HepG2 (cell line): ENCODE results near the gene FAM81B. TPM values are rescaled to one million over a fixed set of nuclear protein-coding genes. Genes with fewer than 3 reads are reported as not detected.

ENCODE experiments used
- ATAC-seq: fragments of 200-7000 bp; cut with Tn5 transposase; 3 replicates; pipeline ENCODE4 v1.9.1; 2020; ENCODE audit warnings: mild to moderate bottlenecking, moderate library complexity
- BruUV-seq: library from RNA; stranded (reverse); fragments of 400-500 nt; replicated peaks from 2 replicates; lab custom pipeline; 2021; lab: Mats Ljungman, UMichigan
- CTCF ChIA-PET: fragments of 300-600 bp; formaldehyde crosslinking; extraction: SDS; loops from one replicate; lab custom pipeline; 2021; ENCODE audit warnings: low total read pairs, inconsistent platforms, low intra/inter-chr PET ratio; lab: Yijun Ruan, JAX
- POLR2A ChIA-PET: fragments of 350-600 bp; sonication (Branson Sonifier 250); formaldehyde crosslinking; loops from one replicate; lab custom pipeline; 2020; ENCODE audit warnings: antibody characterized with exemption, inconsistent platforms; lab: Yijun Ruan, JAX
- DNase-seq: peaks from one replicate; pipeline ENCODE4 v3.0.0-alpha.2; 2015; ENCODE audit warnings: low spot score
- FAIRE-seq: peaks from 3 replicates; lab custom pipeline; 2011; peaks lifted over from hg19 to GRCh38; lab: Jason Lieb, UNC
- H2AFZ ChIP-seq: one replicate; pipeline ENCODE4 v1.6.1; 2011; ENCODE audit warnings: low read length, inconsistent platforms
- H3K27ac ChIP-seq: fragments of 300-600 bp; 3 replicates; pipeline ENCODE4 v1.8.0; 2011; ENCODE audit warnings: mixed run types, mild to moderate bottlenecking, mixed read lengths, low read length, inconsistent platforms; ENCODE audit not compliant: insufficient read depth; ENCODE audit errors: extremely low read length
- H3K27me3 ChIP-seq, 2 experiments: fragments of 200-600 bp in 1 of 2; 2 replicates in 1 of 2; 3 replicates in 1 of 2; pipeline versions ENCODE4 v1.6.0 to v1.8.0; 2011; ENCODE audit warnings: low read length in 2 of 2, mild to moderate bottlenecking in 2 of 2, moderate library complexity in 2 of 2, inconsistent platforms in 1 of 2; ENCODE audit not compliant: insufficient read depth in 2 of 2, control insufficient read depth in 1 of 2
- H3K36me3 ChIP-seq, 2 experiments: fragments of 200-600 bp in 1 of 2; replicated peaks in 1 of 2; 2 replicates in 1 of 2; 3 replicates in 1 of 2; pipeline versions ENCODE4 v1.5.1 to v1.8.0; 2011; ENCODE audit warnings: low read length in 2 of 2, inconsistent platforms in 1 of 2; ENCODE audit not compliant: insufficient read depth in 2 of 2, control insufficient read depth in 1 of 2
- H3K4me1 ChIP-seq: 2 replicates; pipeline ENCODE4 v1.5.1; 2012; ENCODE audit warnings: low read length, inconsistent platforms; ENCODE audit not compliant: insufficient read depth
- H3K4me2 ChIP-seq: 2 replicates; pipeline ENCODE4 v1.6.0; 2011; ENCODE audit warnings: low read depth, low read length, inconsistent platforms
- H3K4me3 ChIP-seq, 3 experiments: fragments of 200-600 bp in 1 of 3; sonication (generic), shearing (Covaris generic) in 1 of 3; replicated peaks in 1 of 3; 2 replicates each; pipeline ENCODE4 v1.5.1; 2011 to 2016; ENCODE audit warnings: low read length in 3 of 3, inconsistent platforms in 2 of 3, low read depth in 2 of 3, mild to moderate bottlenecking in 2 of 3, control low read depth in 1 of 3, mixed read lengths in 1 of 3; ENCODE audit not compliant: insufficient read depth in 1 of 3
- H3K79me2 ChIP-seq: one replicate; pipeline ENCODE4 v1.6.1; 2011; ENCODE audit warnings: low read length, inconsistent platforms; ENCODE audit not compliant: insufficient read depth
- H3K9ac ChIP-seq: 2 replicates; pipeline ENCODE4 v1.6.0; 2011; ENCODE audit warnings: mild to moderate bottlenecking, low read depth, low read length, inconsistent platforms; ENCODE audit not compliant: insufficient read depth
- H3K9me3 ChIP-seq: 2 replicates; pipeline ENCODE4 v1.5.1; 2012; ENCODE audit warnings: mild to moderate bottlenecking, low read length
- H4K20me1 ChIP-seq: 2 replicates; pipeline ENCODE4 v1.6.0; 2011; ENCODE audit warnings: inconsistent platforms, mild to moderate bottlenecking, low read length, moderate library complexity; ENCODE audit not compliant: insufficient read depth
- RARA ChIP-seq: IDR thresholded peaks from 2 replicates; pipeline ENCODE4 v1.6.1; 2016; ENCODE audit warnings: missing genetic modification reagents, missing compliant biosample characterization
- SIX4 ChIP-seq: sonication (generic); formaldehyde crosslinking; IDR thresholded peaks from 2 replicates; pipeline ENCODE4 v1.4.0; 2020; ENCODE audit warnings: missing genetic modification reagents
- ZNF543 ChIP-seq: sonication (generic); formaldehyde crosslinking; IDR thresholded peaks from 2 replicates; pipeline ENCODE4 v1.4.0; 2020; ENCODE audit warnings: mild to moderate bottlenecking, missing genetic modification reagents
- WGBS: methylation state at CpG from one replicate; pipeline ENCODE4 v1.1.6; 2017; ENCODE audit warnings: low lambda C conversion rate; 5-methylcytosine and 5-hydroxymethylcytosine counted together
- in situ Hi-C: cut with HindIII; loops from 2 replicates; pipeline ENCODE4 v1.10.0; 2017; ENCODE audit warnings: low pct_unique_long_range_greater_than_20kb; ENCODE audit not compliant: extremely low pct_ligation_motif_present
- intact Hi-C: fragments of 100-400 bp; cut with micrococcal nuclease; formaldehyde crosslinking; loops from one replicate; pipeline ENCODE4 v1.10.0; 2022; ENCODE audit not compliant: unreplicated experiment
- polyA plus RNA-seq, 8 experiments: library from polyadenylated mRNA; depleted of rRNA in 3 of 8; stranded (reverse) in 7 of 8; unstranded in 1 of 8; fragments of >200 nt; fragmentation: Illumina TruSeq in 4 of 8; extraction: Trizol in 4 of 8; gene quantifications; 2 replicates each; pipeline versions ENCODE4 v1.2.1 to v1.2.3, GENCODE V29; 2011 to 2016; ENCODE audit warnings: low read depth in 4 of 8, missing spikeins in 1 of 8, mixed read lengths in 1 of 8; ENCODE audit not compliant: insufficient read depth in 1 of 8
- total RNA-seq, 5 experiments: library from RNA; depleted of rRNA; stranded (reverse); fragments of >200 nt; fragmentation: Illumina TruSeq; extraction: Trizol; gene quantifications; 2 replicates each; pipeline ENCODE4 v1.2.3, GENCODE V29; 2016; ENCODE audit warnings: low read depth in 1 of 5
- TF ChIP-seq, protein P1 (sequence below): sonication (generic); formaldehyde crosslinking; IDR thresholded peaks from 2 replicates; pipeline ENCODE4 v1.4.0; 2020; ENCODE audit warnings: mild to moderate bottlenecking, missing genetic modification reagents
- TF ChIP-seq, protein P2 (sequence below): sonication (generic); formaldehyde crosslinking; IDR thresholded peaks from 2 replicates; pipeline ENCODE4 v1.4.0; 2020; ENCODE audit warnings: missing genetic modification reagents, low read depth, mild to moderate bottlenecking, borderline replicate concordance
- TF ChIP-seq, protein P3 (sequence below), 2 experiments: sonication (generic) in 1 of 2; formaldehyde crosslinking in 1 of 2; IDR thresholded peaks; 2 replicates each; pipeline versions ENCODE4 v1.5.1 to v1.6.1; 2011 to 2020; ENCODE audit warnings: borderline replicate concordance in 1 of 2, low read depth in 1 of 2, low read length in 1 of 2, mild to moderate bottlenecking in 1 of 2, missing genetic modification reagents in 1 of 2, moderate library complexity in 1 of 2
- TF ChIP-seq, protein P4 (sequence below): sonication (generic); formaldehyde crosslinking; IDR thresholded peaks from 2 replicates; pipeline ENCODE4 v1.8.0; 2022; ENCODE audit warnings: mild to moderate bottlenecking, missing genetic modification reagents; ENCODE audit not compliant: insufficient replicate concordance
- TF ChIP-seq, protein P5 (sequence below): sonication (generic); formaldehyde crosslinking; IDR thresholded peaks from 2 replicates; pipeline ENCODE4 v1.4.0; 2020; ENCODE audit warnings: missing genetic modification reagents

FAM81B gene
- total and polyA plus RNA-seq, 2 of the 13 experiments (the other 11 are each of a cell fraction or from before 2014, with no cell fraction given), result not detected

DNA sequence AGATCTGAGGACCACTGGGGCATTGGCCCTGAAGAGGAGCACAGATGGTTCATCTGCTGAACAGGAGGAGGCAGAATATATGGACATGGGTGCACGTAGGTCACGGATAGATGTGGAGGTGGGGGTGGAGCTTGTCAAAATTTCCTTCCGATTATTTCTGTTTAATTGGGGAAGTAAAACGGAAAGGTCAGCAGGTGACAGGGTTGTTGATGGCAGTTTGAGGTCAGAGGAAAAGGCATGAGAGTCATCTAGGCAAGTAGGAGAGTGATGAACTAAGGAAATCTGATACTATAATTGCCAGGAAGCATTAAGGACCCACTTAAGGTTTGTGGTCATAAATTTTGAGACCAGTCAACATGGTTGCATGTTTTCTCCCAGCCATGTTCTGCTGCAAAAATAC, 8.4 kb upstream of the FAM81B start:
- H3K4me1 ChIP-seq, result no peaks in the 10 kb centered on the region
- no peak overlapping the region for H3K4me3 ChIP-seq
- ATAC-seq (no peak), DNase-seq (no peak), FAIRE-seq (no peak)
- H3K4me2 ChIP-seq, result no peak overlapping the region
- H3K27ac ChIP-seq, result no peak overlapping the region
- H3K9ac ChIP-seq, result no peak overlapping the region
- no peak overlapping the region for H2AFZ ChIP-seq
- no peaks in the 10 kb centered on the region for H3K36me3 ChIP-seq
- no TSS peak for BruUV-seq
- no peaks in the 10 kb centered on the region for H3K9me3 ChIP-seq
- H3K27me3 ChIP-seq, result no peaks in the 10 kb centered on the region
- POLR2A ChIA-PET, result no interaction called here
- CTCF ChIA-PET, result no interaction called here
- intact Hi-C loops, result no loop called here
- H4K20me1 ChIP-seq, result no peaks in the 10 kb centered on the region
- 3% methylated on average over 4 of the region's 4 CpGs for WGBS
- in situ Hi-C loops, result no loop called here
- H3K79me2 ChIP-seq, result no peaks in the 10 kb centered on the region
- TF ChIP-seq RARA (CRISPR knock-in tag) (no peak), SIX4 (CRISPR knock-in tag) (no peak), ZNF543 (CRISPR knock-in tag) (no peak)
- TF ChIP-seq, protein P1, sequence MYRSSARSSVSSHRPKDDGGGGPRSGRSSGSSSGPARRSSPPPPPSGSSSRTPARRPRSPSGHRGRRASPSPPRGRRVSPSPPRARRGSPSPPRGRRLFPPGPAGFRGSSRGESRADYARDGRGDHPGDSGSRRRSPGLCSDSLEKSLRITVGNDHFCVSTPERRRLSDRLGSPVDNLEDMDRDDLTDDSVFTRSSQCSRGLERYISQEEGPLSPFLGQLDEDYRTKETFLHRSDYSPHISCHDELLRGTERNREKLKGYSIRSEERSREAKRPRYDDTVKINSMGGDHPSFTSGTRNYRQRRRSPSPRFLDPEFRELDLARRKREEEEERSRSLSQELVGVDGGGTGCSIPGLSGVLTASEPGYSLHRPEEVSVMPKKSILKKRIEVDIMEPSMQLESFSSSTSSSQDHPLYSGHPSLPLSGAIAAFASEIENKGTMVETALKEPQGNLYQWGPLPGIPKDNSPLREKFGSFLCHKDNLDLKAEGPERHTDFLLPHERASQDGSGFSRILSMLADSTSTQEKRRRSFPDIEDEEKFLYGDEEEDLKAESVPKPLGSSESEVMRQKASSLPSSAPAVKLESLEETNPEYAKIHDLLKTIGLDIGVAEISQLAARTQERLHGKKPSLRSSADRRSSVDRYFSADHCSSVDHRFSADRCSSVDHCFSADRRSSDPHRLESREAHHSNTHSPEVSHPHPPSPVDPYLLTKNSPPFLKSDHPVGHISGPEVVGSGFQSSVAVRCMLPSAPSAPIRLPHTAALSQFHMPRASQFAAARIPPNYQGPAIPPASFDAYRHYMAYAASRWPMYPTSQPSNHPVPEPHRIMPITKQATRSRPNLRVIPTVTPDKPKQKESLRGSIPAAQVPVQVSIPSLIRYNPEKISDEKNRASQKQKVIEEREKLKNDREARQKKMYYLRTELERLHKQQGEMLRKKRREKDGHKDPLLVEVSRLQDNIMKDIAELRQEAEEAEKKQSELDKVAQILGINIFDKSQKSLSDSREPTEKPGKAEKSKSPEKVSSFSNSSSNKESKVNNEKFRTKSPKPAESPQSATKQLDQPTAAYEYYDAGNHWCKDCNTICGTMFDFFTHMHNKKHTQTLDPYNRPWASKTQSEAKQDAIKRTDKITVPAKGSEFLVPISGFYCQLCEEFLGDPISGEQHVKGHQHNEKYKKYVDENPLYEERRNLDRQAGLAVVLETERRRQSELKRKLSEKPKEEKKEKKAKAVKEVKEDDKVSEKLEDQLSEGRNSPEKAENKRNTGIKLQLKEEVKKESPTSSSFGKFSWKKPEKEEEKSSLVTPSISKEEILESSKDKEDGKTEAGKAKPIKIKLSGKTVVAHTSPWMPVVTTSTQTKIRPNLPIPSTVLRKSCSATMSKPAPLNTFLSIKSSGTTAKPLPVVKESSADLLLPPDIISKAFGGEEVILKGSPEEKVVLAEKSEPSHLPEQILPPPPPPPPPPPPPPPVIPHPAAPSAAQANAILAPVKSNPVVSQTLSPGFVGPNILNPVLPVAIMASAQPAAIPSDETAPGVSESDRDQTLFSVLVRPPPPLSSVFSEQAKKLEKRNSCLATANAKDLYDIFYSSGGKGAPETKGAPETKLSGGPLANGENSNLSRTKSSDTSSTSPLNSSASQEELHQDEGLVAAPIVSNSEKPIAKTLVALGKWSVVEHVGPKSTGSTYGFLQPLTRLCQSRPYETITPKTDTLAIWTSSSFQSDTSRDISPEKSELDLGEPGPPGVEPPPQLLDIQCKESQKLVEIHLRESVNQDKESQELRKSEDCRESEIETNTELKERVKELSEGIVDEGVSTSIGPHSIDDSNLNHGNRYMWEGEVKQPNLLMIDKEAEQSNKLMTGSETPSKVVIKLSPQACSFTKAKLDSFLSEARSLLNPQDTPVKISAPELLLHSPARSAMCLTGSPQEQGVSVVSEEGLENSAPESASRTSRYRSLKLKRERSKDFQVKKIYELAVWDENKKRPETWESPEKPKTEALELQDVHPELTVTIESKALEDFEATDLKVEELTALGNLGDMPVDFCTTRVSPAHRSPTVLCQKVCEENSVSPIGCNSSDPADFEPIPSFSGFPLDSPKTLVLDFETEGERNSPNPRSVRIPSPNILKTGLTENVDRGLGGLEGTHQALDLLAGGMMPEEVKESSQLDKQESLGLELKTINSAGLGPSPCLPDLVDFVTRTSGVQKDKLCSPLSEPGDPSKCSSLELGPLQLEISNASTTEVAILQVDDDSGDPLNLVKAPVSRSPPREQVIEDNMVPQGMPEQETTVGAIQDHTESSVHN, result no peak
- TF ChIP-seq, protein P2, sequence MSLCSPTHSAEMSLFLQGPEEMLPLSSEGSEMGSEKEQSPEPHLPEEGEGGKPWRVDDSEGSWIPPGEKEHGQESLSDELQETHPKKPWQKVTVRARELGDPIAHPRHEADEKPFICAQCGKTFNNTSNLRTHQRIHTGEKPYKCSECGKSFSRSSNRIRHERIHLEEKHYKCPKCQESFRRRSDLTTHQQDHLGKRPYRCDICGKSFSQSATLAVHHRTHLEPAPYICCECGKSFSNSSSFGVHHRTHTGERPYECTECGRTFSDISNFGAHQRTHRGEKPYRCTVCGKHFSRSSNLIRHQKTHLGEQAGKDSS, result no peak
- TF ChIP-seq, protein P3, sequence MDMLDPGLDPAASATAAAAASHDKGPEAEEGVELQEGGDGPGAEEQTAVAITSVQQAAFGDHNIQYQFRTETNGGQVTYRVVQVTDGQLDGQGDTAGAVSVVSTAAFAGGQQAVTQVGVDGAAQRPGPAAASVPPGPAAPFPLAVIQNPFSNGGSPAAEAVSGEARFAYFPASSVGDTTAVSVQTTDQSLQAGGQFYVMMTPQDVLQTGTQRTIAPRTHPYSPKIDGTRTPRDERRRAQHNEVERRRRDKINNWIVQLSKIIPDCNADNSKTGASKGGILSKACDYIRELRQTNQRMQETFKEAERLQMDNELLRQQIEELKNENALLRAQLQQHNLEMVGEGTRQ (IDR thresholded peaks at IDR 0.05; ENCODE audit: low read depth, low read length), result no peak
- TF ChIP-seq, protein P3 (CRISPR knock-in tag; IDR thresholded peaks at IDR 0.05; ENCODE audit: borderline replicate concordance), result no peak
- TF ChIP-seq, protein P4, sequence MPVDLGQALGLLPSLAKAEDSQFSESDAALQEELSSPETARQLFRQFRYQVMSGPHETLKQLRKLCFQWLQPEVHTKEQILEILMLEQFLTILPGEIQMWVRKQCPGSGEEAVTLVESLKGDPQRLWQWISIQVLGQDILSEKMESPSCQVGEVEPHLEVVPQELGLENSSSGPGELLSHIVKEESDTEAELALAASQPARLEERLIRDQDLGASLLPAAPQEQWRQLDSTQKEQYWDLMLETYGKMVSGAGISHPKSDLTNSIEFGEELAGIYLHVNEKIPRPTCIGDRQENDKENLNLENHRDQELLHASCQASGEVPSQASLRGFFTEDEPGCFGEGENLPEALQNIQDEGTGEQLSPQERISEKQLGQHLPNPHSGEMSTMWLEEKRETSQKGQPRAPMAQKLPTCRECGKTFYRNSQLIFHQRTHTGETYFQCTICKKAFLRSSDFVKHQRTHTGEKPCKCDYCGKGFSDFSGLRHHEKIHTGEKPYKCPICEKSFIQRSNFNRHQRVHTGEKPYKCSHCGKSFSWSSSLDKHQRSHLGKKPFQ, result no peak
- TF ChIP-seq, protein P5, sequence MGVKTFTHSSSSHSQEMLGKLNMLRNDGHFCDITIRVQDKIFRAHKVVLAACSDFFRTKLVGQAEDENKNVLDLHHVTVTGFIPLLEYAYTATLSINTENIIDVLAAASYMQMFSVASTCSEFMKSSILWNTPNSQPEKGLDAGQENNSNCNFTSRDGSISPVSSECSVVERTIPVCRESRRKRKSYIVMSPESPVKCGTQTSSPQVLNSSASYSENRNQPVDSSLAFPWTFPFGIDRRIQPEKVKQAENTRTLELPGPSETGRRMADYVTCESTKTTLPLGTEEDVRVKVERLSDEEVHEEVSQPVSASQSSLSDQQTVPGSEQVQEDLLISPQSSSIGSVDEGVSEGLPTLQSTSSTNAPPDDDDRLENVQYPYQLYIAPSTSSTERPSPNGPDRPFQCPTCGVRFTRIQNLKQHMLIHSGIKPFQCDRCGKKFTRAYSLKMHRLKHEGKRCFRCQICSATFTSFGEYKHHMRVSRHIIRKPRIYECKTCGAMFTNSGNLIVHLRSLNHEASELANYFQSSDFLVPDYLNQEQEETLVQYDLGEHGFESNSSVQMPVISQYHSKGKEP (CRISPR knock-in tag), result no peak
